ENCODE data around the gene RUNX3.

The RUNX3 gene

DNA sequence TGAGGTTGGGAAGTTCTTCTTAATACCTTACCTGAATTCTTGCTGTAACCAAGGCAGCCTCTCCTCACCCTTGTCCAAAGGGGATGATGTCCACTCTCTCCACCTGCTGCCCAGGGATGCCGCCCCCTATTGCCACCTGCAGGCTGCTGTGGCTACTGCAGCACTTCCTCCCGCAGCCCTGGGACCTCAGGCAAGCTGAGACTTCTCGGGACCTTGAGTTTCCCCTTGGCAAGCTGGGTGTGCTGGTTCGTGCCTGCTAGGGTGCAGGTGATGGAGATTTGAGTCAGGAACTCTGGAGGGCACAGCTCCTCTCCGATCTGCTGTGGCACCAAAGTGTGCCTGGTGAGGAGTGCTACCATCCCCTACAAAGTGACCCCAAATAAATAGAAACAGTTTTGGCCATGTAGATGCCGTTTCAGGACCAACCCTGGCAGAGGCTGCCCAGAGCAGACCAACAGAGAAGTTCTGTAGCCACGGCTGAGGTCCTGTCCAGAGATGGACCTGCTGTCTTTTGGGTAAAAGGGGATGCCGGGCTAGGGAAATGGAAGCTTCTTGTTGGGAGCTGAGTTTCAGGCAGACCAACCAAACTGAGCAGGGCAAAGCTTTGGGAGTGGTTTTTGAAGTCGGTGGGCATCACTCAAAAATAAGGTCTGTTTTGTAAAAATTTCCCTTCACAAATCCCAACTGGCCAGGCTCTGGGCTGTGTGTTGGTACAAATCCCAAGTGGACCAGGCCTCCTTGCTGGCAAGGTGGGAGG lies 31.7 kb downstream of the RUNX3 start (continued):
- TF ChIP-seq, protein P1, sequence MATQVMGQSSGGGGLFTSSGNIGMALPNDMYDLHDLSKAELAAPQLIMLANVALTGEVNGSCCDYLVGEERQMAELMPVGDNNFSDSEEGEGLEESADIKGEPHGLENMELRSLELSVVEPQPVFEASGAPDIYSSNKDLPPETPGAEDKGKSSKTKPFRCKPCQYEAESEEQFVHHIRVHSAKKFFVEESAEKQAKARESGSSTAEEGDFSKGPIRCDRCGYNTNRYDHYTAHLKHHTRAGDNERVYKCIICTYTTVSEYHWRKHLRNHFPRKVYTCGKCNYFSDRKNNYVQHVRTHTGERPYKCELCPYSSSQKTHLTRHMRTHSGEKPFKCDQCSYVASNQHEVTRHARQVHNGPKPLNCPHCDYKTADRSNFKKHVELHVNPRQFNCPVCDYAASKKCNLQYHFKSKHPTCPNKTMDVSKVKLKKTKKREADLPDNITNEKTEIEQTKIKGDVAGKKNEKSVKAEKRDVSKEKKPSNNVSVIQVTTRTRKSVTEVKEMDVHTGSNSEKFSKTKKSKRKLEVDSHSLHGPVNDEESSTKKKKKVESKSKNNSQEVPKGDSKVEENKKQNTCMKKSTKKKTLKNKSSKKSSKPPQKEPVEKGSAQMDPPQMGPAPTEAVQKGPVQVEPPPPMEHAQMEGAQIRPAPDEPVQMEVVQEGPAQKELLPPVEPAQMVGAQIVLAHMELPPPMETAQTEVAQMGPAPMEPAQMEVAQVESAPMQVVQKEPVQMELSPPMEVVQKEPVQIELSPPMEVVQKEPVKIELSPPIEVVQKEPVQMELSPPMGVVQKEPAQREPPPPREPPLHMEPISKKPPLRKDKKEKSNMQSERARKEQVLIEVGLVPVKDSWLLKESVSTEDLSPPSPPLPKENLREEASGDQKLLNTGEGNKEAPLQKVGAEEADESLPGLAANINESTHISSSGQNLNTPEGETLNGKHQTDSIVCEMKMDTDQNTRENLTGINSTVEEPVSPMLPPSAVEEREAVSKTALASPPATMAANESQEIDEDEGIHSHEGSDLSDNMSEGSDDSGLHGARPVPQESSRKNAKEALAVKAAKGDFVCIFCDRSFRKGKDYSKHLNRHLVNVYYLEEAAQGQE (tag by site-specific recombination; IDR thresholded peaks at IDR 0.05) = no peak
- TF ChIP-seq ZNF335 (tag by site-specific recombination; conservative IDR thresholded peaks at IDR 0.05) = peak; percentile 84
- TF ChIP-seq ZNF292 (tag by site-specific recombination; IDR thresholded peaks at IDR 0.05; ENCODE audit: borderline replicate concordance, low read depth) = no peak
- TF ChIP-seq ZNF423 (tag by site-specific recombination; IDR thresholded peaks at IDR 0.05) = no peak
- TF ChIP-seq KLF16 (tag by site-specific recombination; IDR thresholded peaks at IDR 0.05) = no peak
- TF ChIP-seq GLI4 (tag by site-specific recombination; IDR thresholded peaks at IDR 0.05) = no peak

DNA sequence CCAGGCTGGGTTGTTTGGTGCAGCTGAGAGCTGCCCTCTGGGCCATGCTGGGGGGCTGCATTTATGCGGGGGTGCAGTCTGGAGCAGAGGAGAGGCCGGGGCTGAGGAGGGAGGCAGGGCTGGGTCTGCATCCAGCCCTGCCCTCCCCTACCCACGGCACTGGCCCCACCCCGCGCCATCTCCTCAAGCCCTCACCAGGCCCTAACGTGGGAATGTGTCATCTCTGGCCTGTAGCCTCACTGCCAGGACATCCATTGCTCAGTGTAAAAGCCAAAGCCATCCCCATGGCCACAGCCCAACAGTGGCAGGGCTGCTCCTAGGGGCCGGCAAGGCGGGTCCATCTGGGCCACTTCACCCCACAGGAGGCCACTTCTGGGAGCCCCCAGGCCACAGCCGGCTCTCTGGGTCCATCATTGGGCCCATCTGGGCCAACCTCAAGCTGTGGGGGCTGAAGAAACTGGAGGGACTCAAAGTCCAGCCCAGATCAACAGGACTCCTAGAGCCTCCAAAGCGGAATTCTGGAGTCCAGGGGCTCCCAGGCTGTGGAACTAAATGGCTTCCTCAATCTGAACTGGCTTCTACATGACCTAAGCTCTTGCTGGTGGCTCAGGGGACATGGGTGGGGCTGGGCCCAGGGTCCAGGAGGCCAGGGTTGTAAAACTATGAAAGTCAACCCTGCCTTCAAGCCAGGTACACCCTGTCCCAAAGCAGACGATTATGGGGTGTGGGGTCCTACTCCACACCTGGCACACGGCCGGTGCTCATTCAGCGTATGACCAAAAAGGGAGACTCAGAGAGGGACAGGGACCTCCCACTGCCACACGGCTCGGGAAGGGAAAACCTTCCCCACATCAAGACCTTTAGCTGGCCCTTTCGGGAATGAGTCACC lies 32.6 kb downstream of the RUNX3 start:
- Histone ChIP-seq H3K36me3 (ENCODE audit: control insufficient read depth in 2 of 2, insufficient read depth in 1 of 2, low read length in 2 of 2) (no peaks in the 10 kb centered on the region), H3K4me1 (ENCODE audit: control insufficient read depth, insufficient read depth, low read length) (no peaks in the 10 kb centered on the region), H3K4me3 (ENCODE audit: low read depth, low read length) (no peak overlapping the region), H3K27ac (ENCODE audit: extremely low read depth, low read depth, low read length) (no peak overlapping the region), H3K9me3 (ENCODE audit: control insufficient read depth, insufficient read depth, low read depth, low read length) (no peaks in the 10 kb centered on the region)
- TF ChIP-seq ZNF529 (tag by site-specific recombination; IDR thresholded peaks at IDR 0.05; ENCODE audit: insufficient replicate concordance) (no peak), ZBTB1 (tag by site-specific recombination; IDR thresholded peaks at IDR 0.05) (no peak), TRIM28 (IDR thresholded peaks at IDR 0.05; ENCODE audit: borderline replicate concordance, low read length) (no peak), ZNF140 (tag by site-specific recombination; IDR thresholded peaks at IDR 0.05) (no peak), ZNF324 (tag by site-specific recombination; IDR thresholded peaks at IDR 0.05) (no peak), ZBTB7A (tag by site-specific recombination; IDR thresholded peaks at IDR 0.05; ENCODE audit: low read depth) (no peak), MEIS1 (CRISPR knock-in tag; IDR thresholded peaks at IDR 0.05; ENCODE audit: borderline replicate concordance) (no peak), ZNF785 (tag by site-specific recombination; IDR thresholded peaks at IDR 0.05) (no peak)
- TF ChIP-seq, protein P2, sequence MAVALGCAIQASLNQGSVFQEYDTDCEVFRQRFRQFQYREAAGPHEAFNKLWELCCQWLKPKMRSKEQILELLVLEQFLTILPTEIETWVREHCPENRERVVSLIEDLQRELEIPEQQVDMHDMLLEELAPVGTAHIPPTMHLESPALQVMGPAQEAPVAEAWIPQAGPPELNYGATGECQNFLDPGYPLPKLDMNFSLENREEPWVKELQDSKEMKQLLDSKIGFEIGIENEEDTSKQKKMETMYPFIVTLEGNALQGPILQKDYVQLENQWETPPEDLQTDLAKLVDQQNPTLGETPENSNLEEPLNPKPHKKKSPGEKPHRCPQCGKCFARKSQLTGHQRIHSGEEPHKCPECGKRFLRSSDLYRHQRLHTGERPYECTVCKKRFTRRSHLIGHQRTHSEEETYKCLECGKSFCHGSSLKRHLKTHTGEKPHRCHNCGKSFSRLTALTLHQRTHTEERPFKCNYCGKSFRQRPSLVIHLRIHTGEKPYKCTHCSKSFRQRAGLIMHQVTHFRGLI (tag by site-specific recombination; IDR thresholded peaks at IDR 0.05) = no peak
- TF ChIP-seq, protein P3, sequence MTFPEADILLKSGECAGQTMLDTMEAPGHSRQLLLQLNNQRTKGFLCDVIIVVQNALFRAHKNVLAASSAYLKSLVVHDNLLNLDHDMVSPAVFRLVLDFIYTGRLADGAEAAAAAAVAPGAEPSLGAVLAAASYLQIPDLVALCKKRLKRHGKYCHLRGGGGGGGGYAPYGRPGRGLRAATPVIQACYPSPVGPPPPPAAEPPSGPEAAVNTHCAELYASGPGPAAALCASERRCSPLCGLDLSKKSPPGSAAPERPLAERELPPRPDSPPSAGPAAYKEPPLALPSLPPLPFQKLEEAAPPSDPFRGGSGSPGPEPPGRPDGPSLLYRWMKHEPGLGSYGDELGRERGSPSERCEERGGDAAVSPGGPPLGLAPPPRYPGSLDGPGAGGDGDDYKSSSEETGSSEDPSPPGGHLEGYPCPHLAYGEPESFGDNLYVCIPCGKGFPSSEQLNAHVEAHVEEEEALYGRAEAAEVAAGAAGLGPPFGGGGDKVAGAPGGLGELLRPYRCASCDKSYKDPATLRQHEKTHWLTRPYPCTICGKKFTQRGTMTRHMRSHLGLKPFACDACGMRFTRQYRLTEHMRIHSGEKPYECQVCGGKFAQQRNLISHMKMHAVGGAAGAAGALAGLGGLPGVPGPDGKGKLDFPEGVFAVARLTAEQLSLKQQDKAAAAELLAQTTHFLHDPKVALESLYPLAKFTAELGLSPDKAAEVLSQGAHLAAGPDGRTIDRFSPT (tag by site-specific recombination; IDR thresholded peaks at IDR 0.05) = no peak
- ChIA-PET CTCF (interaction anchor here (0.5 to 2.7 kb wide), 20 partner anchors 9 to 474 kb away, joined by 3 to 15 read pairs (median 4); no protein-coding TSS in a partner anchor), POLR2A (no interaction called here)

Measured in HEK293 (cell line).